ENCODE measurements around the gene KLHL13. TPM values are rescaled to one million over a fixed set of nuclear protein-coding genes. Genes with fewer than 3 reads are reported as not detected.

Gene KLHL13, protein sequence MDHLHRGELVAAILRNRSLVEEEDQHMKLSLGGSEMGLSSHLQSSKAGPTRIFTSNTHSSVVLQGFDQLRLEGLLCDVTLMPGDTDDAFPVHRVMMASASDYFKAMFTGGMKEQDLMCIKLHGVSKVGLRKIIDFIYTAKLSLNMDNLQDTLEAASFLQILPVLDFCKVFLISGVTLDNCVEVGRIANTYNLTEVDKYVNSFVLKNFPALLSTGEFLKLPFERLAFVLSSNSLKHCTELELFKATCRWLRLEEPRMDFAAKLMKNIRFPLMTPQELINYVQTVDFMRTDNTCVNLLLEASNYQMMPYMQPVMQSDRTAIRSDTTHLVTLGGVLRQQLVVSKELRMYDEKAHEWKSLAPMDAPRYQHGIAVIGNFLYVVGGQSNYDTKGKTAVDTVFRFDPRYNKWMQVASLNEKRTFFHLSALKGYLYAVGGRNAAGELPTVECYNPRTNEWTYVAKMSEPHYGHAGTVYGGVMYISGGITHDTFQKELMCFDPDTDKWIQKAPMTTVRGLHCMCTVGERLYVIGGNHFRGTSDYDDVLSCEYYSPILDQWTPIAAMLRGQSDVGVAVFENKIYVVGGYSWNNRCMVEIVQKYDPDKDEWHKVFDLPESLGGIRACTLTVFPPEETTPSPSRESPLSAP
- total RNA-seq (1 to 10 TPM; 1.7 to 4.9 (median 3.4) TPM), polyA plus RNA-seq (1 to 10 TPM; 1.1 to 1.5 TPM)

DNA sequence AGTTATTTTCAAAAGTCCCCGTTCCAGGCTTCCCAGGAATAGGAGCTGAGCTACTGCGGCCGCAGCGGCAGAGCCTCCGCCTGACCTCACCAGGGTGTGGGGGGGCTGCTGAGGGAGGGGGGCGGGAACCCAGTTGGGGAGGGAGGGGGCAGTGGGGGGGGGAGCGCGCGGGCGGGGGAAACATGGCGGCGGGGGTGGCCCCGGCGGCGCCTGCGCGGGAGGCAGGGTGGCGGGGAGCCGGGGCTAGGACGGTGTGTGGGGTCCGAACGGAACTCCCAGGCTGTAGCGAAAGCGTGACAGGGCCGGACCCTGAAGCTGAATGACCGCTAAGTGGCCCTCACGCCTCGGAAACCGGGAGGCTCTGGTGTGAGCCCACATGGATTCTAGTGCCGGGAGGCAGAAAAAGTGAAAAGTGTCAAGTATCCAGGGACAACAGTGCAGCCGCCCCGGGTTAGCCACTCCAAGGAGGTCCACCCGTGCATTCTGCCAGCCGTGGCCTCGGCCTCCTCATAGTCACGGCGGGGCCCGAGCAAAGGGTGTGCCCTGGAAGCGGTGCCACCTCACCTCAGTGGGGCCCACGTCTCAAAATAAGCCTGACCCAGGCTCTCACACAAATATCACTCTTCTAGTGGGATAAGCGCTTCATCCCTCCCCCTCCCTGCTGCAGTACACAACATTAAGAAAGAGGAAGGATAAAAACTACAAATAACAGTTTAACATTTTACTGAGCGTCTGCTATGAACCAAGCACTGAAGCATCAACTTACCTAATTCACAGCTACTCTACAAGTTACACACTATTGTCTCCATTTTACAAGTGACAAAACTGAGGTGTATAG, at the start of gene KLHL13:
Gene KLHL13, minus strand, starts transcription at position 98 of the 838 bp plus-strand sequence. CDS start 88,337 bp downstream, outside the sequence.
- H3K27ac ChIP-seq: peak within 1 kb of the TSS in 3 of 4 donors; percentile 39 to 56 (median 48)
- TF ChIP-seq CTCF (IDR thresholded peaks at IDR 0.05): no peak
- peak; percentile 85 to 92 (median 88) for ATAC-seq
- FAIRE-seq: no peak
- H3K27me3 ChIP-seq: no peaks in the 10 kb centered on the region
- intact Hi-C loops (cut with DNase I): no loop called here
- peak; percentile 36 to 73 (median 54) for DNase-seq
- no peaks in the 10 kb centered on the region for H3K36me3 ChIP-seq
- 1 to 29% methylated on average over 35 to 40 of the region's 42 CpGs for WGBS, 2 donors
- H3K9me3 ChIP-seq: no peaks in the 10 kb centered on the region
- H3K4me3 ChIP-seq: peak within 1 kb of the TSS; percentile 29 to 57 (median 41)
- H3K4me1 ChIP-seq: no peaks in the 10 kb centered on the region

GRCh38 chrX:118164138-118164537, 47.5 kb upstream of the KLHL13 start:
- no peak overlapping the region for H3K27ac ChIP-seq
- H3K4me1 ChIP-seq: no peaks in the 10 kb centered on the region
- no peak for TF ChIP-seq CTCF (IDR thresholded peaks at IDR 0.05)
- intact Hi-C loops (cut with DNase I): no loop called here
- ATAC-seq (no peak), DNase-seq (no peak), FAIRE-seq (no peak)
- H3K4me3 ChIP-seq: no peak overlapping the region
- 78 to 95% methylated on average over 1 of the region's 1 CpG for WGBS, 2 donors
- no peaks in the 10 kb centered on the region for H3K27me3 ChIP-seq
- no peaks in the 10 kb centered on the region for H3K36me3 ChIP-seq
- no peaks in the 10 kb centered on the region for H3K9me3 ChIP-seq

GRCh38 chrX:118156953-118157608, 40.5 kb upstream of the KLHL13 start:
- Histone ChIP-seq H3K27ac (peak overlapping the region in 1 of 4 donors; percentile 20), H3K36me3 (no peaks in the 10 kb centered on the region), H3K4me3 (no peak overlapping the region), H3K9me3 (no peaks in the 10 kb centered on the region), H3K4me1 (no peaks in the 10 kb centered on the region), H3K27me3 (no peaks in the 10 kb centered on the region)
- DNase-seq (no peak), FAIRE-seq (no peak), ATAC-seq (peak in 1 of 4 donors; percentile 26)
- no peak for TF ChIP-seq CTCF (IDR thresholded peaks at IDR 0.05)
- 86 to 90% methylated on average over 7 of the region's 7 CpGs for WGBS, 2 donors
- intact Hi-C loops (cut with DNase I): no loop called here

DNA sequence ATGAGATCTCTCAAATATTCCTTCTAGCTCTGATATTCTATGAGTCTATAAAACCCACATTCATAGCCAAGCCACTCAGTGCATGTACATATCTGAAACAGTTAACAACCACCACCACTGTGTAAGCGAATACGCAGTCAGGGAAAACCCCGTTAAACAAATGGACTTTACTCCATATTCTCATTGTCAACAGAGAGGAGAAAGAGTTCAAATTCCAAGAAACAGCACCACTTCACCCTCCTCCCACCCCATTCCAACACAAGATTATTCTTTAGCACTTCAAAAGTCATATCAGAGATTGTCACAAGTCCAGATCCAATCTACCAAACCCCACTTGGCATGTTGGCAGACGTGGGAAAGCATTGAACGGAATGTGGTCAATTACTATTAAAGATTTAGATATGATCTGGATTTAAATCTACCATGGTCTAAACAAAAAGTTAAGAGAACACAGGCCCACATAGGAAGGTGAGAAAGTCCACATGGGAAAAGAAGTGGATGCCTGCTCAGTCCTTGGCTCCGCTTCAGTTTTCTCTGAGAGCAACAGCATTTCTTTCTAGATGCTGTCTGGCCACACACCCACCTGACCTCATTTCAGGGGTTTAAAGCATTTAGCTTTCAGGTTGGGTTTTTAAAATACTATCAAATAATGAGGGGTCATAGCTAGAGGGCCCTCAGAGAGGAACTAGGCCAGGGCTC, 39.8 kb upstream of the KLHL13 start:
- 31 to 38% methylated on average over 6 of the region's 6 CpGs for WGBS, 2 donors
- H3K27me3 ChIP-seq: no peaks in the 10 kb centered on the region
- peak overlapping the region in 2 of 4 donors; percentile 20 to 42 for H3K27ac ChIP-seq
- no peaks in the 10 kb centered on the region for H3K4me1 ChIP-seq
- DNase-seq: no peak
- no peaks in the 10 kb centered on the region for H3K36me3 ChIP-seq
- H3K9me3 ChIP-seq: no peaks in the 10 kb centered on the region
- FAIRE-seq: peak; percentile 81
- TF ChIP-seq CTCF (IDR thresholded peaks at IDR 0.05): no peak
- intact Hi-C loops (cut with DNase I): no loop called here
- H3K4me3 ChIP-seq: no peak overlapping the region
- ATAC-seq: peak; percentile 46 to 93 (median 77)

Data from pancreas (tissue), 10 donors.